ENCODE measurements around the gene SH3BGRL2. TPM values are rescaled to one million over a fixed set of nuclear protein-coding genes. Genes with fewer than 3 reads are reported as not detected.

The SH3BGRL2 gene
- total RNA-seq, 1 donor from 2014 or later, result 40.0 TPM

DNA sequence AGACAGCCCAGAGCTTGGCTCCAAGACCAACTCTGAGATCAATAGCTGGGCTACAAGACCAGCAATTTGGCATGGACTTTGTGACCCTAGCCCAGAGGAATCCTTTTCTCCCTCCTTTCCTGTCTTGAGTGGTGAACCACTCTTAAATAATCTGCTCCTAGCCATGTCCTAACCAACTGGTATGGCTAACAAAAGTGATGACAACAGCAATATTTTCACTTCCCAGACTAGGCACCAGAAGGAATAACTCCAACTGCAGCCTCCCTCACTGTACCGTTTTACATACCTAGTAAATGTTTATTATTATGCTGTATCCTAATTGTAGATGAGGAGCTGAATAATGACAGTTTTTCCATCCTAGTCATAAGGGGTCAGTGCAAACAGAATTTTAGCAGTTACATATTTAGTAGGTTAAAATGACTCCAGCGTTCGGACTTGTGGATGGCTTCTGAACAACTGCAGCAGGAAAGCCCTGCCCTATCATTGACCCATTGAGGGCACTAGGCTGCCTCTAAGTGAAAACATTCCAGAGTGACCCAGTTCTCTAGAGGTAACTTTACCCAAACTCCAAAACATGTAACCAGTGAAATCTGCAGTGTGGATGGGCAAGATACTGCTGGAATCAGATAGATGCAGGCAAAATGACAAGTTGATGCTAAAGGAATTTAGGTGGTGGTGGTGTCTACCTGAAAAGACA, 77.1 kb downstream of the SH3BGRL2 start:
- no peak for TF ChIP-seq CTCF (conservative IDR thresholded peaks at IDR 0.05)
- Mint-ChIP-seq H3K4me3 (no peak overlapping the region), H3K36me3 (peaks cover 5% of the 10 kb centered on the region), H3K27ac (no peak overlapping the region), H3K27me3 (no peaks in the 10 kb centered on the region), H3K9me3 (no peaks in the 10 kb centered on the region), H3K4me1 (ENCODE audit: unreplicated experiment) (peaks cover 8% of the 10 kb centered on the region)
- DNase-seq (ENCODE audit: extremely low spot score, unreplicated experiment), result no peak

- Mint-ChIP-seq H3K36me3 (peaks cover 5% of the 10 kb centered on the region), H3K4me3 (no peak overlapping the region), H3K4me1 (ENCODE audit: unreplicated experiment) (peaks cover 10% of the 10 kb centered on the region), H3K9me3 (no peaks in the 10 kb centered on the region), H3K27ac (no peak overlapping the region), H3K27me3 (no peaks in the 10 kb centered on the region)
- no peak for TF ChIP-seq CTCF (conservative IDR thresholded peaks at IDR 0.05)
- no peak for DNase-seq (ENCODE audit: extremely low spot score, unreplicated experiment)
Measured at GRCh38 chr6:79710127-79710526, 79.0 kb downstream of the SH3BGRL2 start.

GRCh38 chr6:79711167-79711566, 80.0 kb downstream of the SH3BGRL2 start:
- Mint-ChIP-seq H3K4me3 (no peak overlapping the region), H3K36me3 (peaks cover under 1% of the 10 kb centered on the region), H3K9me3 (no peaks in the 10 kb centered on the region), H3K27me3 (no peaks in the 10 kb centered on the region), H3K27ac (no peak overlapping the region), H3K4me1 (ENCODE audit: unreplicated experiment) (peaks cover 11% of the 10 kb centered on the region)
- no peak for DNase-seq (ENCODE audit: extremely low spot score, unreplicated experiment)
- no peak for TF ChIP-seq CTCF (conservative IDR thresholded peaks at IDR 0.05)

GRCh38 chr6:79712144-79712543, 81.0 kb downstream of the SH3BGRL2 start:
- no peaks in the 10 kb centered on the region for H3K9me3 Mint-ChIP-seq
- H3K27me3 Mint-ChIP-seq, result no peaks in the 10 kb centered on the region
- no peaks in the 10 kb centered on the region for H3K36me3 Mint-ChIP-seq
- no peak overlapping the region for H3K27ac Mint-ChIP-seq
- no peak for TF ChIP-seq CTCF (conservative IDR thresholded peaks at IDR 0.05)
- peaks cover 11% of the 10 kb centered on the region for H3K4me1 Mint-ChIP-seq (ENCODE audit: unreplicated experiment)
- DNase-seq (ENCODE audit: extremely low spot score, unreplicated experiment), result no peak
- H3K4me3 Mint-ChIP-seq, result no peak overlapping the region

- Mint-ChIP-seq H3K27ac (no peak overlapping the region), H3K4me3 (no peak overlapping the region), H3K9me3 (no peaks in the 10 kb centered on the region), H3K4me1 (ENCODE audit: unreplicated experiment) (peaks cover 11% of the 10 kb centered on the region), H3K27me3 (no peaks in the 10 kb centered on the region), H3K36me3 (no peaks in the 10 kb centered on the region)
- no peak for TF ChIP-seq CTCF (conservative IDR thresholded peaks at IDR 0.05)
- DNase-seq (ENCODE audit: extremely low spot score, unreplicated experiment), result no peak
Measured at GRCh38 chr6:79712616-79713135, 81.5 kb downstream of the SH3BGRL2 start.

Measured in type B pancreatic cell (in vitro differentiated cells).